Transverse colon (tissue), 4 donors: ENCODE measurements around the gene STEAP1B. TPM values are rescaled to one million over a fixed set of nuclear protein-coding genes. Genes with fewer than 3 reads are reported as not detected.

ENCODE experiments used
- DNase-seq: peaks from one replicate; pipeline ENCODE4 v3.0.0-alpha.2; 2019
- H3K27ac ChIP-seq, 4 donors: fragments of 200-600 bp; sonication (generic); 2 replicates each; pipeline ENCODE4 v1.5.1; 2016 to 2018; ENCODE audit warnings: inconsistent platforms in 4 of 4
- H3K27me3 ChIP-seq: fragments of 200-600 bp; sonication (generic); 2 replicates; pipeline ENCODE4 v1.5.1; 2017; ENCODE audit warnings: inconsistent platforms
- H3K36me3 ChIP-seq, 4 donors: fragments of 200-600 bp; sonication (generic); 2 replicates each; pipeline ENCODE4 v1.5.1; 2017 to 2019; ENCODE audit warnings: inconsistent platforms in 4 of 4
- H3K4me1 ChIP-seq, 4 donors: fragments of 200-600 bp; sonication (generic); 2 replicates each; pipeline ENCODE4 v1.5.1; 2017 to 2020; ENCODE audit warnings: inconsistent platforms in 4 of 4
- H3K4me3 ChIP-seq, 4 donors: fragments of 200-600 bp; sonication (generic); 1 replicate in 1 of 4; 2 replicates in 3 of 4; pipeline versions ENCODE4 v1.5.1 to v1.6.1; 2017 to 2019; ENCODE audit warnings: inconsistent platforms in 4 of 4
- H3K9me3 ChIP-seq, 2 donors: fragments of 200-600 bp; sonication (generic); 2 replicates each; pipeline ENCODE4 v1.5.1; 2017 to 2019; ENCODE audit warnings: inconsistent platforms in 2 of 2
- EP300 ChIP-seq: sonication (generic); formaldehyde crosslinking; IDR thresholded peaks from one replicate; pipeline ENCODE4 v1.6.1; 2017; ENCODE audit warnings: antibody characterized with exemption, low read depth
- POLR2A ChIP-seq: fragments of 450-650 bp; IDR thresholded peaks from one replicate; pipeline ENCODE4 v1.6.1; 2016; ENCODE audit warnings: antibody characterized with exemption, mild to moderate bottlenecking, moderate library complexity
- POLR2AphosphoS5 ChIP-seq, 3 donors: sonication (generic); formaldehyde crosslinking; IDR thresholded peaks; one replicate each; pipeline ENCODE4 v1.6.1; 2016; ENCODE audit warnings: antibody characterized with exemption in 3 of 3
- WGBS, 2 donors: methylation state at CpG; one replicate each; pipeline ENCODE4 v1.1.5; 2018; ENCODE audit warnings: low coverage in 1 of 2; 5-methylcytosine and 5-hydroxymethylcytosine counted together
- in situ Hi-C, 4 donors: fragments of 200-750 bp; cut with MboI; loops; one replicate each; pipeline versions ENCODE4 v1.15.0 to v1.15.1; 2017; ENCODE audit warnings: low sequenced_read_pairs in 3 of 4, low pct_ligation_motif_present in 1 of 4, low pct_unique_long_range_greater_than_20kb in 1 of 4
- intact Hi-C: fragments of 100-400 bp; cut with DNase I; formaldehyde crosslinking; loops from one replicate; pipeline ENCODE4 v1.15.1; 2023; ENCODE audit warnings: low total_unique reads
- total RNA-seq, 4 donors: library from RNA; depleted of rRNA; stranded (reverse); fragments of >200 nt; gene quantifications; one replicate each; pipeline ENCODE4 v1.1.0, GENCODE V29; 2016
- TF ChIP-seq, protein P1 (sequence below), 5 experiments: fragments of 200-600 bp in 3 of 5; fragments of 450-650 bp in 2 of 5; sonication (generic) in 3 of 5; IDR thresholded peaks; 1 replicate in 2 of 5; 2 replicates in 3 of 5; pipeline ENCODE4 v1.5.1; 2016 to 2017; ENCODE audit warnings: antibody characterized with exemption in 5 of 5, inconsistent platforms in 3 of 5, mild to moderate bottlenecking in 2 of 5, moderate library complexity in 1 of 5

The STEAP1B gene
- total RNA-seq, 4 donors from 2014 or later = 0.64 to 3.7 TPM; not detected in 2

DNA sequence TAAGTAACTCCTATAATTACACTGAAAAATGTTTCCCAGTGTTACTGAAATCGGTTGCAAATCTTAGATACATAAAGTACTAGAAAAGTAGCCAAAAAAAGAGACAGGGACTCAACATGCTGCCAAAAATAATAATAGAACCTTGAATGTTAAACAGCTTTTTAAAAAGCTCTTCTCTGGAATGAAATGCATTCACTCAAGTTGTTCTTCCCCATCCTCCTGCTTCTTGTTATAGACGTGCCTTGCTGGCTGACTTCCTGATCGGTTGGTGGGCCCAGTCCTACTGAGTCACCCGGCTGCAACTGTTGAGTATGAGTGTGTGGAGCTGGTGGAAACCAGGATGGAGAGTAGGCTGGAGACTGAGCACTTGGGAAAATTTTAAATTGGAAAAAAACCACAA is 112.4 kb downstream of the STEAP1B start:
- Histone ChIP-seq H3K27me3 (no peaks in the 10 kb centered on the region), H3K27ac (no peak overlapping the region), H3K36me3 (no peaks in the 10 kb centered on the region), H3K9me3 (no peaks in the 10 kb centered on the region), H3K4me1 (no peaks in the 10 kb centered on the region), H3K4me3 (no peak overlapping the region)
- TF ChIP-seq, protein P1, sequence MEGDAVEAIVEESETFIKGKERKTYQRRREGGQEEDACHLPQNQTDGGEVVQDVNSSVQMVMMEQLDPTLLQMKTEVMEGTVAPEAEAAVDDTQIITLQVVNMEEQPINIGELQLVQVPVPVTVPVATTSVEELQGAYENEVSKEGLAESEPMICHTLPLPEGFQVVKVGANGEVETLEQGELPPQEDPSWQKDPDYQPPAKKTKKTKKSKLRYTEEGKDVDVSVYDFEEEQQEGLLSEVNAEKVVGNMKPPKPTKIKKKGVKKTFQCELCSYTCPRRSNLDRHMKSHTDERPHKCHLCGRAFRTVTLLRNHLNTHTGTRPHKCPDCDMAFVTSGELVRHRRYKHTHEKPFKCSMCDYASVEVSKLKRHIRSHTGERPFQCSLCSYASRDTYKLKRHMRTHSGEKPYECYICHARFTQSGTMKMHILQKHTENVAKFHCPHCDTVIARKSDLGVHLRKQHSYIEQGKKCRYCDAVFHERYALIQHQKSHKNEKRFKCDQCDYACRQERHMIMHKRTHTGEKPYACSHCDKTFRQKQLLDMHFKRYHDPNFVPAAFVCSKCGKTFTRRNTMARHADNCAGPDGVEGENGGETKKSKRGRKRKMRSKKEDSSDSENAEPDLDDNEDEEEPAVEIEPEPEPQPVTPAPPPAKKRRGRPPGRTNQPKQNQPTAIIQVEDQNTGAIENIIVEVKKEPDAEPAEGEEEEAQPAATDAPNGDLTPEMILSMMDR (IDR thresholded peaks at IDR 0.05) = no peak
- TF ChIP-seq POLR2A (no peak), POLR2AphosphoS5 (IDR thresholded peaks at IDR 0.05) (no peak), EP300 (no peak)
- intact Hi-C loops = no loop called here
- WGBS, 2 donors = 65 to 73% methylated on average over 4 of the region's 4 CpGs
- DNase-seq = no peak
- in situ Hi-C loops = no loop called here

DNA sequence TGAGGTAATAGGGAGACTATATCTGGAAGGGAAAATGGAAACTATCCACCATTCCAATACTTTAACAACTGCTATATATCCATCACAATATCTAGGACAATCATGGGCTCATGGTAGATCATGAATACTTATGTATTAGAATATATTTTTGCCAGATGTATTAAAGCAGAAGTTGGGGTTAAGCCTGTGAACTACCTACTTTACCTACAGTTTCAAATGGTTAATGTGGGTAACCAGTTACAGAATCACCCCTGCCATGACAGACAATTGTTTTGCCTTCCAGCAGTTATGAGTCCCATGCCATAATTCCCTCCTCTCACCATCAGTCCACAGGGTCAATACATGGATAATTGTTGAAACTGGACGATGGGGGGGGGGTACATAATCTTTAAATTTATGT is 113.1 kb downstream of the STEAP1B start:
- Histone ChIP-seq H3K4me1 (no peaks in the 10 kb centered on the region), H3K27me3 (no peaks in the 10 kb centered on the region), H3K9me3 (no peaks in the 10 kb centered on the region), H3K36me3 (no peaks in the 10 kb centered on the region), H3K27ac (no peak overlapping the region), H3K4me3 (no peak overlapping the region)
- no peak for TF ChIP-seq POLR2A
- TF ChIP-seq POLR2AphosphoS5 (IDR thresholded peaks at IDR 0.05) = no peak
- TF ChIP-seq, protein P1 (IDR thresholded peaks at IDR 0.05) = no peak
- TF ChIP-seq EP300 = no peak
- intact Hi-C loops = no loop called here
- in situ Hi-C loops = no loop called here
- DNase-seq = no peak
- 50 to 85% methylated on average over 1 of the region's 1 CpG for WGBS, 2 donors

DNA sequence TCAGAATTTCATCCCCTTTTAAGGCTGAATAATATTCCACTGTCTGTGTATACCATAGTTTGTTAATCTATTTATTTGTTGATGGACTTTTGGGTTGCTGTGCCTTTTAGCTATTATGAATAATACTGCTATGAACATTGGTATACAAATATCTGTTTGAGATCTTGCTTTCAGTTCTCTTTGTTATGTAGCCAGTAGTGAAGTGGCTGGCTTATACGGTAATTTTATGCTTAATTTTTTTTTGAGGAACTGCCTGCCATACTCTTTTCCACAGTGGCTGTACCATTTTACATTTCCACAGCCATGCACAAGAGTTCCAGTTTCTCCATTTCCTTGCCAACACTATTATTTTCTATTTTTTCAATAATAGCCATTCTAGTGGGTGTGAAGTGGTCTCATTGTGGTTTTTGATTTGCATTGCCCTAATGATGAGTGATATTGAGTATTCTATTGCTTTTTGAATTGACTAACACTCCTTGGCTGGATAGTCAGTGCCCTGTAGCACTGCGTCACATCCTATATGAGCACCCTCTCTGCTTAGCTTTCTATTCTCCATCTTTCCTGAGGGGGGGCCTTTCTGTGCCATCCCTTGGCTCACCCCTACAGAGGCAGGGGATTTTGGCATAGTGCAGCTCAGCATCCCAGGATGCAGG is 113.7 kb downstream of the STEAP1B start:
- in situ Hi-C loops (no loop called here), intact Hi-C loops (no loop called here)
- no peaks in the 10 kb centered on the region for H3K27me3 ChIP-seq
- no peaks in the 10 kb centered on the region for H3K36me3 ChIP-seq
- no peak for DNase-seq
- WGBS, 2 donors = 60 to 77% methylated on average over 1 to 2 of the region's 2 CpGs
- no peak overlapping the region for H3K4me3 ChIP-seq
- TF ChIP-seq POLR2A = no peak
- TF ChIP-seq EP300 = no peak
- no peak for TF ChIP-seq POLR2AphosphoS5 (IDR thresholded peaks at IDR 0.05)
- TF ChIP-seq, protein P1 (IDR thresholded peaks at IDR 0.05) = no peak
- no peak overlapping the region for H3K27ac ChIP-seq
- no peaks in the 10 kb centered on the region for H3K9me3 ChIP-seq
- no peaks in the 10 kb centered on the region for H3K4me1 ChIP-seq

DNA sequence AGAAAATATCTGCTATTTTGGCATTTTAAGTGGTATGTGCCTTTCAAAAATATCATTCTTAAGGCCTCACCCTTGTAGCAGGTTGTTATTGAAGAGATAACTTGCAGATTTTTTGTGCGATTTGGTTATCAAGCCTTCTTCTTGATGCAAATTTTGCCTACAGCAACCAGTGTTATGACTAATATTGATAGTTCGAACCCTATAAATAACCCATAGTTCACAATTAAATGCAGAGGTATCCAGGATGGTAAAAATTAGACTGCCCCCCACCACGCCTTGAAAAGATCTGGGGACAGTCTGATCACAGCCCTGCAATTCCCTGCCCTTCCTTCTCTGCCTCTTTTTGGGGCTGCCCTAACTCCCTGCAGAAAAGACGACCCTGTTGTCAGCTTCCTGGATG is 114.7 kb downstream of the STEAP1B start:
- Histone ChIP-seq H3K4me3 (no peak overlapping the region), H3K9me3 (no peaks in the 10 kb centered on the region), H3K27ac (no peak overlapping the region), H3K36me3 (no peaks in the 10 kb centered on the region), H3K4me1 (no peaks in the 10 kb centered on the region), H3K27me3 (no peaks in the 10 kb centered on the region)
- 72 to 89% methylated on average over 4 of the region's 4 CpGs for WGBS, 2 donors
- in situ Hi-C loops (no loop called here), intact Hi-C loops (no loop called here)
- no peak for DNase-seq
- TF ChIP-seq POLR2AphosphoS5 (IDR thresholded peaks at IDR 0.05) (no peak), POLR2A (no peak), EP300 (no peak)
- TF ChIP-seq, protein P1 (IDR thresholded peaks at IDR 0.05) = no peak
